HEK293 (cell line): Measurements from ENCODE around the gene DCST2.

Experiments
- GLI2 ChIP-seq: fragments of 450-650 bp; formaldehyde crosslinking; IDR thresholded peaks from 2 replicates; pipeline ENCODE4; 2017; ENCODE audit warnings: missing biosample characterization, missing genetic modification characterization, low read depth, borderline replicate concordance
- GLIS2 ChIP-seq: fragments of 450-650 bp; formaldehyde crosslinking; IDR thresholded peaks from 2 replicates; pipeline ENCODE4 v1.5.1; 2016; ENCODE audit warnings: missing biosample characterization, missing genetic modification characterization
- KLF17 ChIP-seq: fragments of 450-650 bp; formaldehyde crosslinking; IDR thresholded peaks from 2 replicates; pipeline ENCODE4 v1.5.1; 2016; ENCODE audit warnings: missing biosample characterization, missing genetic modification characterization
- PATZ1 ChIP-seq: fragments of 450-650 bp; formaldehyde crosslinking; IDR thresholded peaks from 2 replicates; pipeline ENCODE4 v1.5.1; 2016; ENCODE audit warnings: missing biosample characterization, missing genetic modification characterization
- PRDM10 ChIP-seq: fragments of 450-650 bp; formaldehyde crosslinking; IDR thresholded peaks from 2 replicates; pipeline ENCODE4 v1.5.1; 2016; ENCODE audit warnings: missing biosample characterization, missing genetic modification characterization
- ZBTB17 ChIP-seq: fragments of 450-650 bp; formaldehyde crosslinking; IDR thresholded peaks from 2 replicates; pipeline ENCODE4 v1.5.1; 2016; ENCODE audit warnings: missing biosample characterization, missing genetic modification characterization
- ZBTB49 ChIP-seq: fragments of 450-650 bp; formaldehyde crosslinking; IDR thresholded peaks from 2 replicates; pipeline ENCODE4 v1.5.1; 2016; ENCODE audit warnings: missing biosample characterization, missing genetic modification characterization, low read depth
- ZBTB8A ChIP-seq: fragments of 450-650 bp; formaldehyde crosslinking; IDR thresholded peaks from 2 replicates; pipeline ENCODE4 v1.5.1; 2016; ENCODE audit warnings: missing biosample characterization, missing genetic modification characterization
- ZFP69B ChIP-seq: fragments of 450-650 bp; formaldehyde crosslinking; IDR thresholded peaks from 2 replicates; pipeline ENCODE4 v1.5.1; 2016; ENCODE audit warnings: missing biosample characterization, missing genetic modification characterization
- ZIC2 ChIP-seq: fragments of 450-650 bp; formaldehyde crosslinking; IDR thresholded peaks from 2 replicates; pipeline ENCODE4 v1.5.1; 2016; ENCODE audit warnings: missing biosample characterization, missing genetic modification characterization
- ZNF121 ChIP-seq: fragments of 450-650 bp; formaldehyde crosslinking; IDR thresholded peaks from 2 replicates; pipeline ENCODE4 v1.5.1; 2016; ENCODE audit warnings: missing biosample characterization, missing genetic modification characterization
- ZNF133 ChIP-seq: fragments of 450-650 bp; formaldehyde crosslinking; IDR thresholded peaks from 2 replicates; pipeline ENCODE4 v1.5.1; 2016; ENCODE audit warnings: missing biosample characterization, missing genetic modification characterization
- ZNF16 ChIP-seq: fragments of 450-650 bp; formaldehyde crosslinking; IDR thresholded peaks from 2 replicates; pipeline ENCODE4 v1.5.1; 2016; ENCODE audit warnings: low read depth, missing biosample characterization, missing genetic modification characterization
- ZNF169 ChIP-seq: fragments of 450-650 bp; formaldehyde crosslinking; IDR thresholded peaks from 2 replicates; pipeline ENCODE4 v1.5.1; 2016; ENCODE audit warnings: missing biosample characterization, missing genetic modification characterization
- ZNF2 ChIP-seq: fragments of 450-650 bp; formaldehyde crosslinking; IDR thresholded peaks from 2 replicates; pipeline ENCODE4 v1.5.1; 2016; ENCODE audit warnings: missing biosample characterization, missing genetic modification characterization
- ZNF221 ChIP-seq: fragments of 450-650 bp; formaldehyde crosslinking; IDR thresholded peaks from 2 replicates; pipeline ENCODE4 v1.5.1; 2017; ENCODE audit warnings: missing biosample characterization, missing genetic modification characterization, borderline replicate concordance
- ZNF292 ChIP-seq: fragments of 450-650 bp; formaldehyde crosslinking; IDR thresholded peaks from 2 replicates; pipeline ENCODE4 v1.5.1; 2016; ENCODE audit warnings: low read depth, missing biosample characterization, missing genetic modification characterization, borderline replicate concordance
- ZNF394 ChIP-seq: fragments of 450-650 bp; formaldehyde crosslinking; IDR thresholded peaks from 2 replicates; pipeline ENCODE4 v1.5.1; 2016; ENCODE audit warnings: missing biosample characterization, missing genetic modification characterization, mild to moderate bottlenecking, moderate library complexity, borderline replicate concordance
- ZNF423 ChIP-seq: fragments of 450-650 bp; formaldehyde crosslinking; IDR thresholded peaks from 2 replicates; pipeline ENCODE4 v1.5.1; 2016; ENCODE audit warnings: missing biosample characterization, missing genetic modification characterization
- ZNF514 ChIP-seq: fragments of 450-650 bp; formaldehyde crosslinking; IDR thresholded peaks from 2 replicates; pipeline ENCODE4 v1.5.1; 2016; ENCODE audit warnings: missing biosample characterization, missing genetic modification characterization
- ZNF518A ChIP-seq: fragments of 450-650 bp; formaldehyde crosslinking; conservative IDR thresholded peaks from 2 replicates; pipeline ENCODE4 v1.5.1; 2016; ENCODE audit warnings: low read depth, missing biosample characterization, missing genetic modification characterization
- ZNF623 ChIP-seq: fragments of 450-650 bp; formaldehyde crosslinking; IDR thresholded peaks from 2 replicates; pipeline ENCODE4 v1.5.1; 2016; ENCODE audit warnings: missing biosample characterization, missing genetic modification characterization
- ZNF654 ChIP-seq: fragments of 450-650 bp; formaldehyde crosslinking; IDR thresholded peaks from 2 replicates; pipeline ENCODE4 v1.5.1; 2016; ENCODE audit warnings: low read depth, missing biosample characterization, missing genetic modification characterization
- ZNF660 ChIP-seq: fragments of 450-650 bp; IDR thresholded peaks from 2 replicates; pipeline ENCODE4 v1.5.1; 2018; ENCODE audit warnings: missing biosample characterization, mild to moderate bottlenecking, missing genetic modification characterization
- ZNF707 ChIP-seq: fragments of 450-650 bp; formaldehyde crosslinking; IDR thresholded peaks from 2 replicates; pipeline ENCODE4 v1.5.1; 2016; ENCODE audit warnings: missing biosample characterization, missing genetic modification characterization

Gene DCST2

GRCh38 chr1:154998818-154999570 is 34.6 kb downstream of the DCST2 start (continued):
- TF ChIP-seq ZNF121 (tag by site-specific recombination) (no peak), ZNF221 (tag by site-specific recombination) (no peak), ZNF133 (no peak), GLI2 (tag by site-specific recombination) (no peak), ZNF623 (tag by site-specific recombination) (no peak), PRDM10 (tag by site-specific recombination) (0 out of 2 replicates have a peak, but pooled peaks have one; percentile 17), PATZ1 (peak; percentile 84), ZNF2 (0 out of 2 replicates have a peak, but pooled peaks have one; percentile 47), ZBTB49 (no peak), ZBTB17 (tag by site-specific recombination) (peak; percentile 76), ZNF660 (tag by site-specific recombination) (peak; percentile 53; the same call in 1 of the 2 replicates), ZNF169 (tag by site-specific recombination) (no peak), ZNF16 (tag by site-specific recombination) (no peak), ZIC2 (tag by site-specific recombination) (0 out of 2 replicates have a peak, but pooled peaks have one; percentile 15), ZNF394 (tag by site-specific recombination) (peak; percentile 45; the same call in 1 of the 2 replicates), ZNF423 (tag by site-specific recombination) (no peak), ZNF654 (tag by site-specific recombination) (peak; percentile 41), ZFP69B (no peak), GLIS2 (tag by site-specific recombination) (peak; percentile 63), ZNF292 (tag by site-specific recombination) (no peak), KLF17 (tag by site-specific recombination) (0 out of 2 replicates have a peak, but pooled peaks have one; percentile 15), ZNF518A (tag by site-specific recombination) (no peak), ZBTB8A (tag by site-specific recombination) (peak; percentile 45), ZNF514 (tag by site-specific recombination) (no peak), ZNF707 (tag by site-specific recombination) (no peak)
